PFSK-1 (cell line): ENCODE results near the gene COA1.

Experiments
- POLR2AphosphoS5 ChIP-seq: IDR thresholded peaks from 2 replicates; pipeline ENCODE4 v1.6.1; 2012; ENCODE audit warnings: low read depth, mild to moderate bottlenecking, control low read depth, low read length, moderate library complexity
- SIN3A ChIP-seq: IDR thresholded peaks from 2 replicates; pipeline ENCODE4 v1.6.1; 2012; ENCODE audit warnings: mild to moderate bottlenecking, low read length, moderate library complexity, borderline replicate concordance; ENCODE audit not compliant: insufficient read depth
- TAF1 ChIP-seq: IDR thresholded peaks from 2 replicates; pipeline ENCODE4 v1.6.1; 2012; ENCODE audit warnings: low read length, control low read depth, borderline replicate concordance; ENCODE audit not compliant: insufficient read depth
- TF ChIP-seq, protein P1 (sequence below), 2 experiments: IDR thresholded peaks; 2 replicates each; pipeline versions ENCODE4 v1.6.1 to v1.8.0; 2011 to 2012; ENCODE audit warnings: low read depth in 2 of 2, low read length in 2 of 2, control low read depth in 1 of 2, inconsistent platforms in 1 of 2, mild to moderate bottlenecking in 1 of 2, moderate library complexity in 1 of 2; ENCODE audit not compliant: insufficient read depth in 1 of 2

- TF ChIP-seq POLR2AphosphoS5 = no peak
- TF ChIP-seq SIN3A = no peak
- TF ChIP-seq, protein P1, sequence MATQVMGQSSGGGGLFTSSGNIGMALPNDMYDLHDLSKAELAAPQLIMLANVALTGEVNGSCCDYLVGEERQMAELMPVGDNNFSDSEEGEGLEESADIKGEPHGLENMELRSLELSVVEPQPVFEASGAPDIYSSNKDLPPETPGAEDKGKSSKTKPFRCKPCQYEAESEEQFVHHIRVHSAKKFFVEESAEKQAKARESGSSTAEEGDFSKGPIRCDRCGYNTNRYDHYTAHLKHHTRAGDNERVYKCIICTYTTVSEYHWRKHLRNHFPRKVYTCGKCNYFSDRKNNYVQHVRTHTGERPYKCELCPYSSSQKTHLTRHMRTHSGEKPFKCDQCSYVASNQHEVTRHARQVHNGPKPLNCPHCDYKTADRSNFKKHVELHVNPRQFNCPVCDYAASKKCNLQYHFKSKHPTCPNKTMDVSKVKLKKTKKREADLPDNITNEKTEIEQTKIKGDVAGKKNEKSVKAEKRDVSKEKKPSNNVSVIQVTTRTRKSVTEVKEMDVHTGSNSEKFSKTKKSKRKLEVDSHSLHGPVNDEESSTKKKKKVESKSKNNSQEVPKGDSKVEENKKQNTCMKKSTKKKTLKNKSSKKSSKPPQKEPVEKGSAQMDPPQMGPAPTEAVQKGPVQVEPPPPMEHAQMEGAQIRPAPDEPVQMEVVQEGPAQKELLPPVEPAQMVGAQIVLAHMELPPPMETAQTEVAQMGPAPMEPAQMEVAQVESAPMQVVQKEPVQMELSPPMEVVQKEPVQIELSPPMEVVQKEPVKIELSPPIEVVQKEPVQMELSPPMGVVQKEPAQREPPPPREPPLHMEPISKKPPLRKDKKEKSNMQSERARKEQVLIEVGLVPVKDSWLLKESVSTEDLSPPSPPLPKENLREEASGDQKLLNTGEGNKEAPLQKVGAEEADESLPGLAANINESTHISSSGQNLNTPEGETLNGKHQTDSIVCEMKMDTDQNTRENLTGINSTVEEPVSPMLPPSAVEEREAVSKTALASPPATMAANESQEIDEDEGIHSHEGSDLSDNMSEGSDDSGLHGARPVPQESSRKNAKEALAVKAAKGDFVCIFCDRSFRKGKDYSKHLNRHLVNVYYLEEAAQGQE (IDR thresholded peaks at IDR 0.05; ENCODE audit: insufficient read depth in 1 of 2, low read depth in 2 of 2, low read length in 2 of 2) = no peak
- no peak for TF ChIP-seq TAF1
Observed at GRCh38 chr7:43764807-43765491, 35.6 kb upstream of the COA1 start.
